Thyroid gland (tissue), 4 donors: Measurements from ENCODE around the gene ZNF783.

ENCODE experiments used
- CTCF ChIP-seq, 6 experiments: fragments of 200-600 bp in 3 of 6; fragments of 450-650 bp in 3 of 6; sonication (generic) in 3 of 6; IDR thresholded peaks; one replicate each; pipeline ENCODE4 v1.5.1; 2016 to 2019; ENCODE audit warnings: antibody characterized with exemption in 6 of 6, mild to moderate bottlenecking in 2 of 6, inconsistent platforms in 1 of 6, moderate library complexity in 1 of 6
- POLR2A ChIP-seq, 2 donors: fragments of 450-650 bp; IDR thresholded peaks; one replicate each; pipeline ENCODE4 v1.6.1; 2017; ENCODE audit warnings: antibody characterized with exemption in 2 of 2, mild to moderate bottlenecking in 2 of 2, moderate library complexity in 1 of 2

- TF ChIP-seq CTCF (IDR thresholded peaks at IDR 0.05) (no peak), POLR2A (IDR thresholded peaks at IDR 0.05) (no peak)
Observed at GRCh38 chr7:149295481-149295850, 33.5 kb downstream of the ZNF783 start.
